CD14-positive monocyte (primary cell): Measurements from ENCODE around the gene SIPA1L3. TPM values are rescaled to one million over a fixed set of nuclear protein-coding genes. Genes with fewer than 3 reads are reported as not detected.

Experiments used
- DNase-seq, 3 donors: peaks; one replicate each; pipeline ENCODE4 v3.0.0-alpha.2; 2011 to 2022
- H2AFZ ChIP-seq: 2 replicates; pipeline ENCODE4 v1.6.0; 2012; ENCODE audit warnings: mild to moderate bottlenecking, low read depth, low read length, inconsistent platforms; ENCODE audit not compliant: insufficient read depth, poor library complexity, severe bottlenecking
- H3K27ac ChIP-seq, 2 donors: 1 replicate in 1 of 2; 2 replicates in 1 of 2; pipeline ENCODE4 v1.5.1; 2012 to 2013; ENCODE audit warnings: low read length in 2 of 2, control low read depth in 1 of 2, inconsistent platforms in 1 of 2, low read depth in 1 of 2, mild to moderate bottlenecking in 1 of 2
- H3K27me3 ChIP-seq, 2 donors: one replicate each; pipeline versions ENCODE4 v1.6.0 to v1.6.1; 2011 to 2013; ENCODE audit warnings: low read length in 2 of 2; ENCODE audit not compliant: control insufficient read depth in 2 of 2, insufficient read depth in 2 of 2
- H3K36me3 ChIP-seq, 2 donors: replicated peaks in 1 of 2; 1 replicate in 1 of 2; 2 replicates in 1 of 2; pipeline versions ENCODE4 v1.5.1 to v1.6.1; 2012 to 2013; ENCODE audit warnings: low read length in 2 of 2, control low read depth in 1 of 2, inconsistent platforms in 1 of 2, mild to moderate bottlenecking in 1 of 2; ENCODE audit not compliant: insufficient read depth in 2 of 2, control insufficient read depth in 1 of 2
- H3K4me1 ChIP-seq, 2 donors: 1 replicate in 1 of 2; 2 replicates in 1 of 2; pipeline versions ENCODE4 v1.5.1 to v1.6.1; 2012 to 2013; ENCODE audit warnings: low read length in 2 of 2, control low read depth in 1 of 2, inconsistent platforms in 1 of 2, mild to moderate bottlenecking in 1 of 2, moderate library complexity in 1 of 2; ENCODE audit not compliant: insufficient read depth in 2 of 2, control insufficient read depth in 1 of 2
- H3K4me2 ChIP-seq: replicated peaks from 2 replicates; pipeline ENCODE3; 2012; ENCODE audit warnings: low read length, moderate library complexity, mild to moderate bottlenecking; ENCODE audit not compliant: poor library complexity, severe bottlenecking; ENCODE audit errors: extremely low read depth
- H3K4me3 ChIP-seq, 3 experiments: fragments of 200-600 bp in 1 of 3; sonication (generic) in 1 of 3; replicated peaks in 1 of 3; 1 replicate in 2 of 3; 2 replicates in 1 of 3; pipeline ENCODE4 v1.5.1; 2011 to 2013; ENCODE audit warnings: low read length in 3 of 3, mild to moderate bottlenecking in 3 of 3, control low read depth in 2 of 3, low read depth in 2 of 3, inconsistent platforms in 1 of 3, moderate library complexity in 1 of 3
- H3K79me2 ChIP-seq: 2 replicates; pipeline ENCODE4 v1.6.0; 2012; ENCODE audit warnings: mild to moderate bottlenecking, control low read depth, inconsistent platforms, low read length, moderate library complexity; ENCODE audit not compliant: insufficient read depth
- H3K9ac ChIP-seq: 2 replicates; pipeline ENCODE4 v1.6.0; 2017; ENCODE audit warnings: low read length, mild to moderate bottlenecking; ENCODE audit not compliant: insufficient read depth, poor library complexity, severe bottlenecking
- H3K9me3 ChIP-seq, 2 donors: replicated peaks in 1 of 2; 1 replicate in 1 of 2; 2 replicates in 1 of 2; pipeline versions ENCODE4 v1.5.1 to v1.6.1; 2012 to 2013; ENCODE audit warnings: low read length in 2 of 2, control low read depth in 1 of 2; ENCODE audit not compliant: control insufficient read depth in 1 of 2, insufficient read depth in 1 of 2
- H4K20me1 ChIP-seq: 2 replicates; pipeline ENCODE4 v1.6.0; 2012; ENCODE audit warnings: mild to moderate bottlenecking, low read length, control low read depth, moderate library complexity; ENCODE audit not compliant: insufficient read depth
- H3K27ac Mint-ChIP-seq, 7 donors: one replicate each; pipeline ENCODE4 v1.8.0; 2020; ENCODE audit warnings: mild to moderate bottlenecking in 7 of 7, mixed read lengths in 7 of 7, moderate library complexity in 6 of 7, inconsistent platforms in 2 of 7
- H3K27me3 Mint-ChIP-seq, 3 donors: one replicate each; pipeline ENCODE4 v1.8.0; 2021 to 2022; ENCODE audit warnings: low read depth in 3 of 3, mild to moderate bottlenecking in 3 of 3, mixed read lengths in 3 of 3, moderate library complexity in 3 of 3, inconsistent platforms in 1 of 3
- H3K36me3 Mint-ChIP-seq, 2 donors: one replicate each; pipeline ENCODE4 v1.8.0; 2020; ENCODE audit warnings: mixed read lengths in 2 of 2, inconsistent platforms in 1 of 2, mild to moderate bottlenecking in 1 of 2
- H3K4me1 Mint-ChIP-seq: one replicate; pipeline ENCODE4 v1.8.0; 2020; ENCODE audit warnings: mild to moderate bottlenecking, mixed read lengths
- H3K4me3 Mint-ChIP-seq, 2 donors: one replicate each; pipeline ENCODE4 v1.8.0; 2020; ENCODE audit warnings: mild to moderate bottlenecking in 2 of 2, mixed read lengths in 2 of 2, moderate library complexity in 1 of 2
- H3K9me3 Mint-ChIP-seq, 7 donors: one replicate each; pipeline ENCODE4 v1.8.0; 2020 to 2022; ENCODE audit warnings: mixed read lengths in 7 of 7, mild to moderate bottlenecking in 6 of 7, moderate library complexity in 6 of 7, inconsistent platforms in 2 of 7
- CTCF ChIP-seq: fragments of 200-600 bp; IDR thresholded peaks from one replicate; pipeline ENCODE4 v1.8.0; 2022; ENCODE audit warnings: antibody characterized with exemption, mild to moderate bottlenecking
- WGBS: methylation state at CpG from one replicate; pipeline ENCODE4 v1.1.5; 2013; ENCODE audit warnings: missing lambda C conversion rate; ENCODE audit not compliant: insufficient coverage; 5-methylcytosine and 5-hydroxymethylcytosine counted together
- intact Hi-C, 2 donors: fragments of 100-400 bp; cut with micrococcal nuclease; formaldehyde crosslinking; loops; one replicate each; pipeline versions ENCODE4 v1.15.0 to v1.15.1; 2023
- polyA plus RNA-seq, 3 donors: library from polyadenylated mRNA; depleted of rRNA in 1 of 3; unstranded in 2 of 3; stranded (reverse) in 1 of 3; fragments of 300-500 nt in 2 of 3; fragments of >200 nt in 1 of 3; fragmentation: Illumina TruSeq in 2 of 3; gene quantifications; 1 replicate in 2 of 3; 2 replicates in 1 of 3; pipeline ENCODE4 v1.2.3, GENCODE V29; 2012 to 2021

SIPA1L3 gene
- polyA plus RNA-seq, 3 donors = 0.55 to 4.5 (median 0.99) TPM

GRCh38 chr19:38073841-38074685 is 167.1 kb downstream of the SIPA1L3 start:
- no peak overlapping the region for H3K4me3 Mint-ChIP-seq
- no peak overlapping the region for H3K4me2 ChIP-seq
- peaks cover 12 to 15% of the 10 kb centered on the region in 2 donors for H3K4me1 ChIP-seq
- no peak overlapping the region for H3K27ac ChIP-seq
- TF ChIP-seq CTCF = no peak
- 89% methylated on average over 10 of the region's 16 CpGs for WGBS
- intact Hi-C loops = no loop called here
- H3K27ac Mint-ChIP-seq = peak overlapping the region in 3 of 7 donors; percentile 17 to 31 (median 20)
- H3K36me3 Mint-ChIP-seq = peaks cover 7 to 8% of the 10 kb centered on the region in 2 donors
- peaks cover 0 to 6% (median 5%) of the 10 kb centered on the region in 7 donors for H3K9me3 Mint-ChIP-seq
- DNase-seq = no peak
- H3K79me2 ChIP-seq = no peaks in the 10 kb centered on the region
- no peak overlapping the region for H3K4me3 ChIP-seq
- no peak overlapping the region for H2AFZ ChIP-seq
- H3K27me3 Mint-ChIP-seq = peaks cover 0 to 2% (median 0%) of the 10 kb centered on the region in 3 donors
- H3K27me3 ChIP-seq = no peaks in the 10 kb centered on the region
- H3K4me1 Mint-ChIP-seq = peaks cover 21% of the 10 kb centered on the region
- peaks cover 4% of the 10 kb centered on the region for H4K20me1 ChIP-seq
- no peaks in the 10 kb centered on the region for H3K36me3 ChIP-seq
- H3K9me3 ChIP-seq = no peaks in the 10 kb centered on the region
- H3K9ac ChIP-seq = no peak overlapping the region

- intact Hi-C loops = no loop called here
- H3K4me3 ChIP-seq = no peak overlapping the region
- H3K27ac ChIP-seq = no peak overlapping the region
- H3K27me3 Mint-ChIP-seq = no peaks in the 10 kb centered on the region
- no peak overlapping the region for H3K4me3 Mint-ChIP-seq
- H3K4me2 ChIP-seq = no peak overlapping the region
- H3K9me3 Mint-ChIP-seq = peaks cover 0 to 6% (median 4%) of the 10 kb centered on the region in 7 donors
- no peak for TF ChIP-seq CTCF
- peaks cover 4% of the 10 kb centered on the region for H4K20me1 ChIP-seq
- DNase-seq = no peak
- 98% methylated on average over 8 of the region's 10 CpGs for WGBS
- H3K9ac ChIP-seq = no peak overlapping the region
- H3K36me3 ChIP-seq = peaks cover 0 to 2% of the 10 kb centered on the region in 2 donors
- H3K4me1 Mint-ChIP-seq = peaks cover 32% of the 10 kb centered on the region
- no peaks in the 10 kb centered on the region for H3K27me3 ChIP-seq
- no peaks in the 10 kb centered on the region for H3K9me3 ChIP-seq
- no peaks in the 10 kb centered on the region for H3K79me2 ChIP-seq
- H3K27ac Mint-ChIP-seq = no peak overlapping the region
- peaks cover 20 to 25% of the 10 kb centered on the region in 2 donors for H3K4me1 ChIP-seq
- H2AFZ ChIP-seq = no peak overlapping the region
- H3K36me3 Mint-ChIP-seq = peaks cover 7 to 9% of the 10 kb centered on the region in 2 donors
These were observed 169.3 kb downstream of the SIPA1L3 start for GRCh38 chr19:38076337-38076736.
